HG03025 (cell line): Measurements from ENCODE around the gene ATF5.
A peak's percentile ranks its signal among the peaks of the same experiment; 100 is the strongest.
"Not testable (repeated sequence)": the region's sequence is repeated elsewhere in the genome, so short reads cannot be mapped to it uniquely, and the experiment has no call there.

Experiments used
- ATAC-seq: cut with Tn5 transposase; IDR thresholded peaks from one replicate; pipeline ENCODE4 v1.9.1; 2021; ENCODE audit warnings: mild to moderate bottlenecking, moderate library complexity; ENCODE audit not compliant: unreplicated experiment, low FRiP score

The ATF5 gene

DNA sequence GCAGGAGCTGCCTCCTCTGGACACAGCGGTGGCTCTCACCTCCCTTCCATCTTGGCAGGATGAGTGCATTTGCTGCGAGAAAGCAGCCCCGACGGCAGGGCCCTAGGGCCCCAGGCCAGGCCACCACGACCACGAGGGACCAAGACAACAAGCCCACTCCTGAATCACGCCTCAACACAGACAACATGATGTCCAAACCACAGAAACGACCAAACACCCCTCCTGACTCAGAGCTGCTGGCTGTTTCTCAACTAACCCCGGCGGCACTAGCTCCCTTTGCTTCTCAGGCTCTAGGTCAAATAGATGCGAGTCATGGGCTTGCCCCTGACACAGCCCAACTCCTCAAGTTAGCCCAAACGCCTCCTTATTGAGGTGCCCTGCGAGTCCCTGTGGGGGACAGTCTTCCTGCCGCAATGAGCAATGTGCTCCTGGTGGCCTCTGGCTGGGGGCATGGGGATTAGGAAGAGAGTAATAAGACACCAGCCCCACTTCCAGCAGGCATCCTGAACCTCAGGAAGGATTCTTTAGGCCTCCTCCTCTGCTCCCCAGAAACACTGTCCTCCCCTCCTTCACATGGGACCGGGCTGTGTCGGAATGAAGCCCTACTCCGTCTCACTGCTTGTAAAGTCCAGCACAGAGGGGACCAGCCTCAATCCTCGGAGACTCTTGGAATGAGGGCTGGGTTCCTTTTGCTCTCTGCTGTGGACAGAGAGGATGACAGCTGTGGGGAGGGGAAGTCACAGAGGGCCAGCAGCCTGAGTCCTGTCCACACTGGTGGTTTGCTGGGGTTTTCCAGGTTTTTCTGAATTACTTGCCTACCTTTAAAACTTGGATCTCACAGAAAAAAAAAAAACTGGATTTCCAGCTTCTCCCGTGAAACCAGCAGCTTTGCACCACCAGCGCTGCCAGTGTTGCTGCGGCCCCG lies 6.9 kb upstream of the ATF5 start:
- ATAC-seq = no peak

DNA sequence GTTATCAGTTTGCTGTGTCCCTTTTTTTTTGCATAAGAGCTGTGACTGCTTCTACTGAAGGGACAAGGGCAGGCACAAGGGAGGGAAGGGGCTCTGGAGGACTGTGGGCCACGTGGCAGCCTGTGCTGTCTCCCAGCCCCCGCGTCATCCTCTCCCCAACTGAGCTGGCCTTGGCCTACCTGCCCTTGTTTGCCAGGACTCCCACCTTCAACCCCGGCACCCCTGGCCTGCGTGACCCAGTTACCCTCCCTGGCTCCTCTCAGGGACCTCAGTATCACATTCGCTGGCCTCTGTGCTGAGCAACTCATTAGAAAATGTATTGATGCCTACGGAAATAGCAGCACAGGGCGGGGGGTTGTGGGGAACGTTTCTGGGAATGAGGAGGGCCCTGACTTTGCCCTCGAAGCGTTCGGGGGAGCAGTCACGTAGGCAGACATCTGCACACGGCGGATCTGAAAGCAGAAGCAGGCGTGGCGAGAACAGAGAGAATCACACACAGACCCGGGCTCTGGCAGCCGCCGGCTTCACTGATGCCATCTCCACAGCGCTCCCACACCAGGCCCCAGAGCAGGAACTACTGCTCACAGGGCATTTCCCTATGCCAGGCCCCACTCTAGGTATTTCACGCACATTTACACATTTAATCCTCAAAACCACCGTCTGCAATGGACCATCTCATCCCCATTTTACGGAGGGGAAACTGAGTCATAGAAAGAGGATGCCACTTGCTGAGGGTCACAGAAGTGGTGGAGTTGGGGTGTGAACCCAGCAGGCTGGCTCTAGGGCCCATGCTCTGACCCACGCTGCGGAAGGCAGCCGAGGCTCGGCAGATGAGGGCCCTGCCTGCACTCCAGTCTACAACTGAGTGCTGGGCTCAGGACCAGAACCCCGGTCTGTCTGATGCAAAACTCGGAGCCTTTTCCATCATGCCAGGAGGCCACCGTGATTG lies 5.7 kb upstream of the ATF5 start:
- ATAC-seq = no peak

DNA sequence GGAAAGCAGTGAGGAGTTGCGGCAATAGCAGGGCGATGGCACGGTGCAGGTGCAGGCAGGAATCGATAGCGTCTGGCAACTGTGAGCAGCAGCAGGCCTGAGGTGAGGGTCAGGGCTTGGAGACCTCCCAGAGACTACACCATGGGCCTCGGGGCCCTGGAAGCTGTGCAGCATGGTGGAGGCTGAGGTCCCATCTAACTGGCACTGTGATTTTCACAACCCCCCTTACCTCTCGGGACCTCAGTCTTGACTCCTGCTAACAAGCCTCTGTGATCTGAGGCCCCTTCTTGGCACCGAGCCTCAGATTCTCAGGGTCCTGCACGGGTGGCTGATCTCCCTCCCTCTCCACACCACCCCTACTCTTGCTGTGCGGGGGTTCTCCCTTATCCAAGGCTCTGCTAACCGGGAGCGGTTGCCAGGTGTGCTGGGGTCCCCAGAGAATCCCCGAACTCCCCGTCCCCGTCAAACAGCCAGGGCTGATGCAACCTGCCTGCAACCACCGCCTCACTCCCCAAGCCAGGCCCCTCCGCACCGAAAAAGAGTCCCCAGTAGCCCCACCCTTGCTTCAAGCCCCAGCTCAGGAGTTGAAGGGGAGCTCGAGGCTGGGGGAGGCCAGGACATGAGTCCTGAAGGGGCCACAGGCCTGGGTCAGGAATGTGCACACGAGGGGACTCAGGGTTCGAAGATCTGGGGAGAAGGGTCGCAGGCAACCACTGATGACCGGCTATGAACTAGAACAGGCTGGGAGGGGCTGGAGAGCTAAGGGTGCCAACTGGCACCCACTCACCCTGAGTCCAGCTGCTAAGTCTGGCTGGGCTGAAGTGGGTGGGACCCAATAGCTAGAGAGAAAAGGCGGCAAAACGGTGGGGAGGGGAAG lies 4.8 kb upstream of the ATF5 start:
- no peak for ATAC-seq

DNA sequence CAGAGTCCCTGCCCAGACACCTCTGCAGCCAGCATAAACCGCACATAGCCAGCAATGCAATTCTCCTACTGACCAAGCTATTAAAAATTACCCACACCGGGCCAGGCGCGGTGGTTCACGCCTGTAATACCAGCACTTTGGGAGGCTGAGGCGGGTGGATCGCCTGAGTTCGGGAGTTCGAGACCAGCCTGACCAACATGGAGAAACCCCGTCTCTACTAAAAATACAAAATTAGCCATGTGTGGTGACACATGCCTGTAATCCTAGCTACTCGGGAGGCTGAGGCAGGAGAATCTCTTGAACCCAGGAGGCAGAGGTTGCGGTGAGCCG lies 4.2 kb upstream of the ATF5 start:
- ATAC-seq = not testable (repeated sequence)

DNA sequence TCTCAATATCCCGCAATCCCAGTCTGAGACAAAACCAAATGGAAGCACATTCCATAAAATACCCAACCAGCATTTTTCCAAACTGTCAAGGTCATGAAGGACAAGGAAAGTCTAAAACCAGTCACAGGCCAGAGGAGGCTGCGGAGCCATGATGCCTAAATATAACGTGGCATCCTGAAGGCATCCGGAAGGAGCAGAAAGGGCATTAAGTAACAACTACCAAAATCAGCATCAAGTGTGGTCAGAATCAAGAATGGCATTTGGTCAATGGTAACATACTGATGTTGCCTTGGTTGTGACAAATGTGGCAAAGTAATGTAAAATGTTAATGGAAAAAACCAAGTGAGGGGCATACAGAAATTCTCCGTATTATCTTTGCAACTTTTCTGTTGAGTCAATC lies 3.5 kb upstream of the ATF5 start:
- ATAC-seq = no peak

DNA sequence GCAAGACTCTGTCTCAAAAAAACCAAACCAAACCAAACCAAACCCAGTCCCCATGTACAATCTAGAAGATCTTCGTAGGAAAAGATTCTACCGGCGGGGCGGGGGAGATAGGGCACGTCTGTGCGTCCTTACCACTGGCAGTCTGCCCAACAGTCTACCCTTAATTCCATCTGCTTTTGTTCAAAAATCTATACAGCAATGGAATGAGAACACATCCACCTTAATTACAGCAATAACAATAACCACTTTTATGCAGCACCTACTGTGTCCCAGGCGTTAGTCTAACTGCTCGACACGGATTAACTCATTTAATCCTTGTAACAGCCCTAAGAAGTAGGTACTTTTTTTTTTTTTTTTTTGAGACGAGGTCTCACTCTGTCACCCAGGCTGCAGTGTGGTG lies 2.5 kb upstream of the ATF5 start:
- ATAC-seq = no peak

DNA sequence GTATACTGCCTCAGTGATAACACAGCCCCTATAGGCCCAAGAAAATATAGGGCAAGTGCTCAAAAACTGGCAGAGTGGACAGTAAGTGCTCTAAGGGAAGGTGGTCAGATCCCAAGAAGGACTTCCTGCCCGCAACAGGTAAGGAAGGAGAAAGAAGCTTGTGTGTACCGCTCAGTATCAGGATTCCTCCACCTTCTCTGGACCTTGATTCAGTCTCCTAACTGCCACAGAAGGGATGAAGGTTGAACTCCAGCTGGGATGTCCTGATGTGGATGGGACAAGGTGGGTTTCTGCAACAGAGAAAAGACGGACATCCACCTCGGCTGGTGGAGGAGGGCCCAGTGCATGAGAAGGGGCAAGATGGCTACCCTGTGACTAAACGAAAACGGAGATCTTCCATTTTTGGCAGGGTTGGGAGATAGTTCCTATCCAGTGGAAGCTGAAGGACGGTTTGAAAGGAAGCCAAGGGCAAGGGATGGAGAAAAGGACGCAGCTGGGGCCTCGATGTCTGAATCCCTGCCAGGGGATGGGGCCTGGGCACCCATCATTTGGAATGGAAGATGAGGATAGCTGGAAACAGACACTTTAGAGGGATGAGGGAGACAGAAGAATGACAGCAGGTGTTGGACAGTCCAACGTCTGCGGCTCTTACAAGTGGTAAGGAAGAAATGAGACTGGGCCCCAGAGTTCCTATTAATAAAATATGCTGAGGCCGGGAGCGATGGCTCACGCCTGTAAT lies 1.3 kb upstream of the ATF5 start:
- ATAC-seq = no peak

DNA sequence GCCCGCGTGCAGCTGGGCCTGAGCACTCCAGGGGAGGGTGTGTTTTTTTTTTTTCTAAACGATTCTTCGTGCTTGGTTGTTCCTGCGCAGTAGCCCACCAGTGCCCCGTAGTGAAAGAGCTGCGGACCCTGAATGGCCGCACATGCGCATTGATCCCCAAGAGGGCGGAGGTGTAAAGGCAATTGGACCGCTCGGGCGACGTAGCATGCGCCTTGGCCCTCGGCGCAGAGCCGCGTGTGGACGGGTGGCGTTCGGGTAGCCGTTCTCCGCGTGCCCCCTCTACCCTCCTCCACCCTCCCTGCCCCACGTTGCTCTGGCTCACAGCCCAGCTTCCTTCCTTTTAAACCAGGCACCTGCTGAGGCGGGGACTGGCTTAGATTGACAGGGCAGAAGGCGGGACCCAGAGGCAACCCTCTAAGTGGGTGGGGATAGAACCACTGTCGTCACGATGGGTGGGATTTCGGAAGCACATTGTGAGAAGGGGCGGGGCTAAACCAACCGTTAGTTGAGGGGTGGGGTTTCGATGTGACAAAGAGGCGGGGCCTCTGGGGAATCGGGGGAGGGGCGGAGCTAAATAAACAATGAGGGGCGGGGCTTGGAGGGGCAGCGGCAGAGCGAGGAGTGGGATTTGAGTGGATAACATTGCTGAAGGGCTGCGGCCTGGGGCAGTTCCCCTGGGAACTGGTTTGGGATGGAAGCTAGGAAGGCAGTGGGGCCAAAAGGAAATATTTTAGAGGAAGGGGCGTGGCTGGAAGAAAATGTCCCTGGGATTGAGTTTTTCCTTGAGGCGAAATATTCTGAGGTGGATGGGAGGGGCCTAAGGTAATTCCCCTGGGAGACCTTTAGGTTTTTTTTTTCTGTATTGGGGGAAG lies 842 bp downstream of the ATF5 start:
- ATAC-seq = peak; percentile 58

DNA sequence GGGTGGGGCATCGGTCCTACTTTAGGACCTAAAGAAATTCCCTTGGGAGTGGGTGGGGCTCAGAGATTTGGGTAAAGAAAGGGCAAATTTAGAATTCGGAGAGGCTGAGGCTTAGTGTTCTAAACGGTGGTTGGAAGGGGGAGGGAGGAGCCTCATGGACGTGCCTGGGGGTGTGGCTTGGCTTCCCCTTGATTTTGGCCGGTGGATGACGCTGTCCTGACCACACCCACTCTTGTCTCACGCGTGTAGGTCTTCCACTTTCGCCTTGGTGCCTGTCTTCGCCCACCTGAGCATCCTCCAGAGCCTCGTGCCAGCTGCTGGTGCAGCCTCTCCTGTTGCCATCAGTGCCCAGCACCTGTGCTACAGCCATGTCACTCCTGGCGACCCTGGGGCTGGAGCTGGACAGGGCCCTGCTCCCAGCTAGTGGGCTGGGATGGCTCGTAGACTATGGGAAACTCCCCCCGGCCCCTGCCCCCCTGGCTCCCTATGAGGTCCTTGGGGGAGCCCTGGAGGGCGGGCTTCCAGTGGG lies 1.5 kb downstream of the ATF5 start:
- no peak for ATAC-seq

DNA sequence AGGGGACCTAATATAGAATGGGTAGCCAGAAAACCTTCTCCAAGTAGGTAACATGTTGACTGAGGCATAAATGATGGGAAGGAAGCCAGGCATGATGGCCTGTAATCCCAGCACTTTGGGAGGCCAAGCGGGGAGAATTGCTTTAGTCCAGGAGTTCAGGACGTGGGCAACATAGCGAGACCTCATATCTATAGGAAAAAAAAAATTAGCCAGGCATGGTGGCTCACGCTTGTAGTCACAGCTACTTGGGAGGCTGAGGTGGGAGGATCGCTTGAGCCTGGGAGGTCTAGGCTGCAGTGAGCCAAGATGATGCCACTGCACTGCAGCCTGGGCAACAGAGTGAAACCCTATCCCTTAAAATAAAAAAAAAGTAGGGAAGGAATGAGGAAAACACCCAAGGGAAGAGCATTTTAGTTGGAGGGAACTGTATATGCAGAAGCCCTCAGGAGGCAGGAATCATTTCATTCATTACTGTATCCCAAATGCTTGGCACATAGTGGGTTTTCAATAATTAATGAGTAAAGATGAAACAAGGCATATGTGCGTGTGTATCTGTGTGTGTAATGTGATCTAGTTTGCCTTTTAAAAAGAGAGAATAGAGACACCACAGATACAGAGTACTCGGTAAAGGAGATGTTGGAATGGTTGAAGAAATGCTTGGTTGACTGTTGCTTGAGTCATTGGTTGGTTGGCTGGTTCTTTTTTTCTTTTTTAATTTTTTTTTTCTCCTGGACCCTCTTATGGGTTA lies 2.5 kb downstream of the ATF5 start:
- ATAC-seq = no peak

DNA sequence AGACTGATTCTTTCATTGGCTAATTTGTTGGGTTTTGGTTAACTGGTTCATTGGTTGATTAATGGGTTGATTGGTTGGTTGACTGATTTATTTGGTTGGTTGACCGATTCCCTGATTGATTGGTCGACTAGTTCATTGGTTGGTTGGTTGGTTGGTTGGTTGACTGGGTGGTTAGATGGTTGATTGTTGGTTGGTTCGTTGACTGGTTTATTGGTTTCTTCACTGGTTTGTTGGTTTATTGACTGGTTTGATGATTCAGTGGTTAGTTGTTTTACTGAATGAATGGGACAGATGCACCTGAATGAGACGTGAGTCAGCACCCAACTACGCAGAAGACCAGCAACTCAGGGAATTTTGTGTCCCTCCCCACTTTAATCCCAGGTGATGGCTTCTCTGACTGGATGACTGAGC lies 3.0 kb downstream of the ATF5 start:
- no peak for ATAC-seq

DNA sequence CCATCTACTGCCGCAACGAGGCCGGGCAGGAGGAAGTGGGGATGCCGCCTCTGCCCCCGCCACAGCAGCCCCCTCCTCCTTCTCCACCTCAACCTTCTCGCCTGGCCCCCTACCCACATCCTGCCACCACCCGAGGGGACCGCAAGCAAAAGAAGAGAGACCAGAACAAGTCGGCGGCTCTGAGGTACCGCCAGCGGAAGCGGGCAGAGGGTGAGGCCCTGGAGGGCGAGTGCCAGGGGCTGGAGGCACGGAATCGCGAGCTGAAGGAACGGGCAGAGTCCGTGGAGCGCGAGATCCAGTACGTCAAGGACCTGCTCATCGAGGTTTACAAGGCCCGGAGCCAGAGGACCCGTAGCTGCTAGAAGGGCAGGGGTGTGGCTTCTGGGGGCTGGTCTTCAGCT lies 3.7 kb downstream of the ATF5 start:
- ATAC-seq = no peak

DNA sequence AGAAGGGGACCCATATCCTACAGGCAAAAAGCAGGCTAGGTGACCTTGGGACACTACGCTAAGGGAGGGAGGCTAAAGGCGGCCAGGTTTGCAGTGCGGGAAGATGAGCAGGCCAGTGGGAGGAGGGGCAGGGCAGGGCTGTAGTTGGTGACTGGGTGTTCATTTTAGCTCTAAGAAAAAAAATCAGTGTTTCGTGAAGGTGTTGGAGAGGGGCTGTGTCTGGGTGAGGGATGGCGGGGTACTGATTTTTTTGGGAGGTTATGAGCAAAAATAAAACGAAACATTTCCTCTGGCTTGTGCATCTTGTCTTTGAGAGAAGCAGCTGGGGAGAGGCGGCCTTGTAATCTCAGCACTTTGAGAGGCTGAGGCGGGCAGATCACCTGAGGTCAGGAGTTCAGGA lies 4.6 kb downstream of the ATF5 start:
- no peak for ATAC-seq

DNA sequence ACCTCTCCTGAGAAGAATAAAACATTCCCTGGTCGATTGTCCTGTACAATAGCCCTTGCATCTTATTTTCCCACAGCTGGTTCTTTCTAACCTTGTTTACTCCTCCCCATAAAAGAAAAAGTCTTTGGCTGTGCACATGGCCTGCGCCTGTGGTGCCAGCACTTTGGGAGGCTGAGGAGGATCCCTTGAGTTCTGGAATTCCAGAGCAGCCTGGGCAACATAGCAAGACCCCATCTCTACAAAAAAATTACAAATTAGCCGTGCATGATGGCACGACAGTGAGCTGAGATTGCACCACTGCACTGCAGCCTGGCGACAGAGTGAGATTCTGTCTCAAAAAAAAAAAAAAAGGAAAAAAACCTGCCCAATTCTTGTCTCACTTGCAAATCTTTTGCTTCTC lies 7.5 kb downstream of the ATF5 start:
- no peak for ATAC-seq

DNA sequence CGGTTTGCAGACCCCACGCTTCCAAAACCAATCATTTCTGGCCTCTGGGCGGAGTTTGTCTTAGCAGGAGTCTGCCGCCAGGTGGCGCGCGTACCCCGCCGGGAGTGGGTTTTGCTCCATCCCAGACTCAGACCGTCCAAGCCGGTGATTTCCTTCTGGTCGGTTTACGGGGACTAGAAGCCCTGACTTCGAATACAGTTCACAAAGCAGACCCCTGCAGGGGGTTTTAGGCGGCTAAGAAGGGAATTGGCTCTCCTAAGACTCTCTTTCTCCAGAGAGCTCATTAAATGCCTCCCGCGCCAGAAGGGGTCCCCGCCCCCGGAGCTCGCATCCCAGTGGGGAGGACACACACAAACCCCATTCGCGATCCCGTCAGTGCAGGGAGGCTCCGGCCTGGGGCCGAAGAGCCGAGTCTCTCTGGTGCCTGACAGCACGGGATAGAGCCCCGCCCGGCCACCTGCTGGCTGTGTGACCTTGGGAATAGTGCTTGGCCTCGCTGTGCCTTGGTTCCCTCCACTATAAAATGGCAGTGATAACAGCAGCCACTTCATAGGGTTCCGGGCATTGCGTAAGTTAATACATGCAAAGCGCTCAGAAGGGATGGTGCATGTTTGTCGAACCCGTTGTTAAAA lies 8.9 kb downstream of the ATF5 start:
- ATAC-seq = no peak

DNA sequence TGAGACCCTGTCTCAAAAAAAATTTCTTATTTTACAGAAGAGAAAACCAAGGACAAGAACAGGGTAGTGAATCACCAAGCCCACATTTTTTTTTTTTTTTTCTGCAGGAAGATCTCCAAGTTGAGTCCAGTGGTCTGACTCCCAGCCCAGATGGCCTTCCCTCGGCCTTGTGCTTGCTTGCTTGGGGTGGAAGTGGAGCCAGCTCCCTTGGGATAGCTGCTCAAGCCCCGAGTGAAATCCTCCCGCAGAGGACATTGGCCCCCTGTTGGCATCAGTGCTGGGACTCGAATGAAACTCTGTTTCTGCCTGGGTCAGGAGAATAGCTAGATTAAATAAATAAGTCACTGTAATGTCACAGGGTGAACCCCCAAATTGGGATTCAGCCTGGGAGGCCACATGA lies 9.7 kb downstream of the ATF5 start:
- no peak for ATAC-seq

DNA sequence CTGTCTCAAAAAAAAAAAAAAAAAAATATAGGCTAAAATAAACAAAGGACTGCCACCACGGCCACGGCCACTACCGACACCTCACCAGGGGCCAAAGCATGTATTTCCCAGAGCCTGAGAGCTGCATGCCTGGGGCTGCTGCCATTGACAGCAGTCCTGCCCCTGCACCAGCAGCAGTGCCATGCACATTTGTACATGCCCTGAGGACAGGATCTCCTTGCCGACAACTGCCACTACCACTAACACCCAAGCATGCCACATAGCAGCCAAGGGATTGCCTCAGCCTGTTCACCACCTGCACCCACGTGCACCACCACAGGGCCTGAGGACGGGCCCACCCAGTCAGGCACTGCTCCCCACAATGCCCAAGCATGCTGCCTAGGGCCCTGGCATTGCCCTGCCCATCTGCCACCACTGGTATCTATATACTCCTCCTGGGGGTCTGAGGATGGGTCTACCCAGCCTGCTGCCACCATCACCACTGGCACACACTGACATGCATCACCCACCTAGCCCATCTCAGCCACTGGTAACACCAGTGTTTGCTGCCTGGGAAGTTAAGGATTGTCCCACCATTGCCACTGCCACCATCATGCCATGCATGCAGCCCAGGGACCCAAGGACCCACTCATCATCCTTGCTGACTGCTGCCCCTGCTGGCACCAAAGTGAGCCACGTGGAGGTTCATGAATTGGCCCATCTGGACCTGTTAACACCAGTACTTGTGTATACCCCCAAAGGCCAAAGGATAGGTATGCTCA lies 10.9 kb downstream of the ATF5 start:
- ATAC-seq = no peak
